Keratinocyte (primary cell): ENCODE measurements around the gene HACE1.

Source experiments
- CTCF ChIP-seq, 3 experiments: IDR thresholded peaks in 1 of 3; conservative IDR thresholded peaks in 1 of 3; optimal IDR thresholded peaks in 1 of 3; 2 replicates in 2 of 3; 3 replicates in 1 of 3; pipeline versions ENCODE3 to v1.5.1; 2011; ENCODE audit warnings: low read length in 3 of 3, mild to moderate bottlenecking in 3 of 3, moderate library complexity in 2 of 3, control low read depth in 1 of 3, inconsistent platforms in 1 of 3; ENCODE audit not compliant: insufficient read depth in 2 of 3; ENCODE audit errors: extremely low read depth in 1 of 3
- EZH2 ChIP-seq: IDR thresholded peaks from one replicate; pipeline ENCODE4 v1.6.1; 2012; ENCODE audit warnings: inconsistent platforms, mild to moderate bottlenecking, low read length, moderate library complexity

- no peak for TF ChIP-seq EZH2
- no peak for TF ChIP-seq CTCF (optimal IDR thresholded peaks at IDR 0.05 in 1 of 3, IDR thresholded peaks at IDR 0.05 in 1 of 3, conservative IDR thresholded peaks at IDR 0.05 in 1 of 3; ENCODE audit: extremely low read depth in 1 of 3, insufficient read depth in 2 of 3, low read length in 3 of 3)
Observed at GRCh38 chr6:104684911-104685415, 174.8 kb downstream of the HACE1 start.
